ENCODE measurements around the gene ADAMTS10. TPM values are rescaled to one million over a fixed set of nuclear protein-coding genes. Genes with fewer than 3 reads are reported as not detected.

ADAMTS10 gene
- total and polyA plus RNA-seq, 4 donors: 1.2 to 10.1 (median 3.6) TPM

DNA sequence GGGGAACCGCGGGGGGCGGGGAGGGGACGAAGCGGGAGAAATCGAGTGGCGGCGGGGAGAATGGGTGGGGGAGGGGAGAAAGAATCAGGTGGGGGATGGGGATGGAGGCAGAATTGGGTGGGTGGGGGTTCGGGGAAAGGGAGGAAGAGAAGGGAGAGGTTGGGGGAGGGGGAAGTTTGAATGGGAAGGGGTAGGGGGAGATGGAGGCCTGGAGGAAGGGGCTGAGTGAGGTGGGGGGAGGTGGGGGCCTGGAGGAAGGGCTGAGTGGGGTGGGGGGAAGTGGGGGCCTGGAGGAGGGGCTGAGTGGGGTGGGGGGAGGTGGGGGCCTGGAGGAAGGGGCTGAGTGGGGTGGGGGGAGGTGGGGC is 403 bp upstream of the ADAMTS10 start:
- H3K4me1 ChIP-seq (ENCODE audit: control insufficient read depth in 4 of 4, insufficient read depth in 4 of 4, low read length in 3 of 4): peaks cover 0 to 34% (median 20%) of the 10 kb centered on the region in 4 donors
- no peak overlapping the region for H3K9ac ChIP-seq (ENCODE audit: low read depth in 1 of 2, low read length in 2 of 2)
- no peak overlapping the region for H3K27ac ChIP-seq (ENCODE audit: low read depth in 1 of 2, low read length in 2 of 2)
- WGBS: 6% methylated on average over 9 of the region's 9 CpGs
- DNase-seq (ENCODE audit: low spot score): no peak
- no peak for TF ChIP-seq FOXA1 (IDR thresholded peaks at IDR 0.05)
- no peak for TF ChIP-seq YY1 (IDR thresholded peaks at IDR 0.05)
- TF ChIP-seq RXRA (IDR thresholded peaks at IDR 0.05): no peak
- no peak for TF ChIP-seq TAF1 (conservative IDR thresholded peaks at IDR 0.05)
- TF ChIP-seq, protein P1, sequence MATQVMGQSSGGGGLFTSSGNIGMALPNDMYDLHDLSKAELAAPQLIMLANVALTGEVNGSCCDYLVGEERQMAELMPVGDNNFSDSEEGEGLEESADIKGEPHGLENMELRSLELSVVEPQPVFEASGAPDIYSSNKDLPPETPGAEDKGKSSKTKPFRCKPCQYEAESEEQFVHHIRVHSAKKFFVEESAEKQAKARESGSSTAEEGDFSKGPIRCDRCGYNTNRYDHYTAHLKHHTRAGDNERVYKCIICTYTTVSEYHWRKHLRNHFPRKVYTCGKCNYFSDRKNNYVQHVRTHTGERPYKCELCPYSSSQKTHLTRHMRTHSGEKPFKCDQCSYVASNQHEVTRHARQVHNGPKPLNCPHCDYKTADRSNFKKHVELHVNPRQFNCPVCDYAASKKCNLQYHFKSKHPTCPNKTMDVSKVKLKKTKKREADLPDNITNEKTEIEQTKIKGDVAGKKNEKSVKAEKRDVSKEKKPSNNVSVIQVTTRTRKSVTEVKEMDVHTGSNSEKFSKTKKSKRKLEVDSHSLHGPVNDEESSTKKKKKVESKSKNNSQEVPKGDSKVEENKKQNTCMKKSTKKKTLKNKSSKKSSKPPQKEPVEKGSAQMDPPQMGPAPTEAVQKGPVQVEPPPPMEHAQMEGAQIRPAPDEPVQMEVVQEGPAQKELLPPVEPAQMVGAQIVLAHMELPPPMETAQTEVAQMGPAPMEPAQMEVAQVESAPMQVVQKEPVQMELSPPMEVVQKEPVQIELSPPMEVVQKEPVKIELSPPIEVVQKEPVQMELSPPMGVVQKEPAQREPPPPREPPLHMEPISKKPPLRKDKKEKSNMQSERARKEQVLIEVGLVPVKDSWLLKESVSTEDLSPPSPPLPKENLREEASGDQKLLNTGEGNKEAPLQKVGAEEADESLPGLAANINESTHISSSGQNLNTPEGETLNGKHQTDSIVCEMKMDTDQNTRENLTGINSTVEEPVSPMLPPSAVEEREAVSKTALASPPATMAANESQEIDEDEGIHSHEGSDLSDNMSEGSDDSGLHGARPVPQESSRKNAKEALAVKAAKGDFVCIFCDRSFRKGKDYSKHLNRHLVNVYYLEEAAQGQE (IDR thresholded peaks at IDR 0.05): no peak
- no peak for TF ChIP-seq NR2F2 (IDR thresholded peaks at IDR 0.05)
- TF ChIP-seq, protein P2, sequence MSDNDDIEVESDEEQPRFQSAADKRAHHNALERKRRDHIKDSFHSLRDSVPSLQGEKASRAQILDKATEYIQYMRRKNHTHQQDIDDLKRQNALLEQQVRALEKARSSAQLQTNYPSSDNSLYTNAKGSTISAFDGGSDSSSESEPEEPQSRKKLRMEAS (IDR thresholded peaks at IDR 0.05): no peak
- no peak for TF ChIP-seq RAD21 (IDR thresholded peaks at IDR 0.05)
- TF ChIP-seq JUND (IDR thresholded peaks at IDR 0.05): no peak
- TF ChIP-seq HNF4A (conservative IDR thresholded peaks at IDR 0.05): no peak
- TF ChIP-seq, protein P3, sequence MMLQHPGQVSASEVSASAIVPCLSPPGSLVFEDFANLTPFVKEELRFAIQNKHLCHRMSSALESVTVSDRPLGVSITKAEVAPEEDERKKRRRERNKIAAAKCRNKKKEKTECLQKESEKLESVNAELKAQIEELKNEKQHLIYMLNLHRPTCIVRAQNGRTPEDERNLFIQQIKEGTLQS (IDR thresholded peaks at IDR 0.05): no peak
- no peak for TF ChIP-seq HNF4G (IDR thresholded peaks at IDR 0.05)
- TF ChIP-seq SP1 (IDR thresholded peaks at IDR 0.05): no peak
- TF ChIP-seq, protein P4, sequence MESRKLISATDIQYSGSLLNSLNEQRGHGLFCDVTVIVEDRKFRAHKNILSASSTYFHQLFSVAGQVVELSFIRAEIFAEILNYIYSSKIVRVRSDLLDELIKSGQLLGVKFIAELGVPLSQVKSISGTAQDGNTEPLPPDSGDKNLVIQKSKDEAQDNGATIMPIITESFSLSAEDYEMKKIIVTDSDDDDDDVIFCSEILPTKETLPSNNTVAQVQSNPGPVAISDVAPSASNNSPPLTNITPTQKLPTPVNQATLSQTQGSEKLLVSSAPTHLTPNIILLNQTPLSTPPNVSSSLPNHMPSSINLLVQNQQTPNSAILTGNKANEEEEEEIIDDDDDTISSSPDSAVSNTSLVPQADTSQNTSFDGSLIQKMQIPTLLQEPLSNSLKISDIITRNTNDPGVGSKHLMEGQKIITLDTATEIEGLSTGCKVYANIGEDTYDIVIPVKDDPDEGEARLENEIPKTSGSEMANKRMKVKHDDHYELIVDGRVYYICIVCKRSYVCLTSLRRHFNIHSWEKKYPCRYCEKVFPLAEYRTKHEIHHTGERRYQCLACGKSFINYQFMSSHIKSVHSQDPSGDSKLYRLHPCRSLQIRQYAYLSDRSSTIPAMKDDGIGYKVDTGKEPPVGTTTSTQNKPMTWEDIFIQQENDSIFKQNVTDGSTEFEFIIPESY (IDR thresholded peaks at IDR 0.05): no peak
- TF ChIP-seq, protein P5, sequence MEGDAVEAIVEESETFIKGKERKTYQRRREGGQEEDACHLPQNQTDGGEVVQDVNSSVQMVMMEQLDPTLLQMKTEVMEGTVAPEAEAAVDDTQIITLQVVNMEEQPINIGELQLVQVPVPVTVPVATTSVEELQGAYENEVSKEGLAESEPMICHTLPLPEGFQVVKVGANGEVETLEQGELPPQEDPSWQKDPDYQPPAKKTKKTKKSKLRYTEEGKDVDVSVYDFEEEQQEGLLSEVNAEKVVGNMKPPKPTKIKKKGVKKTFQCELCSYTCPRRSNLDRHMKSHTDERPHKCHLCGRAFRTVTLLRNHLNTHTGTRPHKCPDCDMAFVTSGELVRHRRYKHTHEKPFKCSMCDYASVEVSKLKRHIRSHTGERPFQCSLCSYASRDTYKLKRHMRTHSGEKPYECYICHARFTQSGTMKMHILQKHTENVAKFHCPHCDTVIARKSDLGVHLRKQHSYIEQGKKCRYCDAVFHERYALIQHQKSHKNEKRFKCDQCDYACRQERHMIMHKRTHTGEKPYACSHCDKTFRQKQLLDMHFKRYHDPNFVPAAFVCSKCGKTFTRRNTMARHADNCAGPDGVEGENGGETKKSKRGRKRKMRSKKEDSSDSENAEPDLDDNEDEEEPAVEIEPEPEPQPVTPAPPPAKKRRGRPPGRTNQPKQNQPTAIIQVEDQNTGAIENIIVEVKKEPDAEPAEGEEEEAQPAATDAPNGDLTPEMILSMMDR (IDR thresholded peaks at IDR 0.05; ENCODE audit: low read depth, low read length, missing input control): no peak
- no peak for TF ChIP-seq GABPA (IDR thresholded peaks at IDR 0.05 in 1 of 2, conservative IDR thresholded peaks at IDR 0.05 in 1 of 2)
- no peak for TF ChIP-seq FOXA2 (IDR thresholded peaks at IDR 0.05)
- no peak for TF ChIP-seq EGR1 (IDR thresholded peaks at IDR 0.05; ENCODE audit: low read depth in 2 of 2)
- H3K27me3 ChIP-seq (ENCODE audit: control insufficient read depth in 4 of 4, insufficient read depth in 4 of 4, low read length in 3 of 4): no peaks in the 10 kb centered on the region
- no peaks in the 10 kb centered on the region for H3K9me3 ChIP-seq (ENCODE audit: control insufficient read depth in 4 of 4, low read length in 3 of 4)
- H3K36me3 ChIP-seq (ENCODE audit: control insufficient read depth in 4 of 4, insufficient read depth in 3 of 4, low read depth in 1 of 4, low read length in 3 of 4): no peaks in the 10 kb centered on the region
- peak overlapping the region in 1 of 3 donors; percentile 59 for H3K4me3 ChIP-seq (ENCODE audit: low read depth in 1 of 3, low read length in 3 of 3)

All from liver (tissue), 9 donors.